Left renal pelvis (tissue), 4 donors: Measurements from ENCODE around the gene PARD3B. TPM values are rescaled to one million over a fixed set of nuclear protein-coding genes. Genes with fewer than 3 reads are reported as not detected.

Source experiments
- DNase-seq, 4 donors: peaks; one replicate each; pipeline ENCODE4 v3.0.0-alpha.2; 2013; ENCODE audit warnings: low read depth in 4 of 4, low spot score in 3 of 4
- polyA plus RNA-seq, 4 donors: library from polyadenylated mRNA; unstranded; fragments of 120-200 nt; gene quantifications; one replicate each; pipeline ENCODE4 v1.2.1, GENCODE V29; 2013; ENCODE audit not compliant: insufficient read length in 4 of 4

The PARD3B gene
- polyA plus RNA-seq, 4 donors = 22.6 to 39.0 (median 35.4) TPM

GRCh38 chr2:205425102-205425501, 879.8 kb downstream of the PARD3B start:
- no peak for DNase-seq

- no peak for DNase-seq
Observed at GRCh38 chr2:205427112-205427511, 881.8 kb downstream of the PARD3B start.

GRCh38 chr2:205428811-205429210, 883.5 kb downstream of the PARD3B start:
- DNase-seq = no peak

- DNase-seq = no peak
Observed at GRCh38 chr2:205435970-205436369, 890.7 kb downstream of the PARD3B start.

- no peak for DNase-seq
Observed at GRCh38 chr2:205438241-205438640, 893.0 kb downstream of the PARD3B start.

- no peak for DNase-seq
Observed at GRCh38 chr2:205439621-205440020, 894.3 kb downstream of the PARD3B start.

- no peak for DNase-seq
Observed at GRCh38 chr2:205441524-205441923, 896.2 kb downstream of the PARD3B start.

GRCh38 chr2:205448189-205448588, 902.9 kb downstream of the PARD3B start:
- no peak for DNase-seq

GRCh38 chr2:205451901-205452512, 906.7 kb downstream of the PARD3B start:
- no peak for DNase-seq

GRCh38 chr2:205453202-205453601, 907.9 kb downstream of the PARD3B start:
- DNase-seq = no peak

- DNase-seq = no peak
Observed at GRCh38 chr2:205456682-205457081, 911.4 kb downstream of the PARD3B start.

GRCh38 chr2:205460217-205460616, 914.9 kb downstream of the PARD3B start:
- DNase-seq = no peak

GRCh38 chr2:205461169-205461568, 915.9 kb downstream of the PARD3B start:
- no peak for DNase-seq

- no peak for DNase-seq
Observed at GRCh38 chr2:205461678-205462665, 916.7 kb downstream of the PARD3B start.

GRCh38 chr2:205462681-205463345, 917.5 kb downstream of the PARD3B start:
- no peak for DNase-seq

GRCh38 chr2:205463466-205464025, 918.3 kb downstream of the PARD3B start:
- no peak for DNase-seq

- no peak for DNase-seq
Observed at GRCh38 chr2:205464681-205465080, 919.4 kb downstream of the PARD3B start.

GRCh38 chr2:205465791-205466190, 920.5 kb downstream of the PARD3B start:
- no peak for DNase-seq

GRCh38 chr2:205471776-205472175, 926.5 kb downstream of the PARD3B start:
- no peak for DNase-seq

GRCh38 chr2:205473791-205474190, 928.5 kb downstream of the PARD3B start:
- no peak for DNase-seq
